IMR-90 (cell line): ENCODE measurements around the gene JMJD8. TPM values are rescaled to one million over a fixed set of nuclear protein-coding genes. Genes with fewer than 3 reads are reported as not detected.

Experiments used
- ATAC-seq: fragments of 200-7000 bp; cut with Tn5 transposase; 2 replicates; pipeline ENCODE4 v1.9.1; 2020; ENCODE audit warnings: low read depth, mild to moderate bottlenecking, moderate library complexity
- BruUV-seq: library from RNA; stranded (reverse); fragments of 400-500 nt; replicated peaks from 2 replicates; lab custom pipeline; 2021; lab: Mats Ljungman, UMichigan
- CTCF ChIA-PET: fragments of 300-600 bp; formaldehyde crosslinking; extraction: SDS; loops from one replicate; lab custom pipeline; 2021; ENCODE audit warnings: antibody characterized with exemption; lab: Yijun Ruan, JAX
- POLR2A ChIA-PET: fragments of 300-600 bp; sonication (Branson Sonifier 250); formaldehyde crosslinking; loops from one replicate; lab custom pipeline; 2022; ENCODE audit warnings: antibody characterized with exemption; ENCODE audit not compliant: unreplicated experiment; lab: Charles Lee
- DNase-seq: peaks from one replicate; pipeline ENCODE4 v3.0.0; 2013
- H2AFZ ChIP-seq: replicated peaks from 2 replicates; pipeline ENCODE3; 2013; ENCODE audit warnings: low read length, mild to moderate bottlenecking; ENCODE audit not compliant: poor library complexity
- H2AK5ac ChIP-seq: 2 replicates; pipeline ENCODE4 v1.6.1; 2013; ENCODE audit warnings: low read depth, low read length, inconsistent platforms
- H2AK9ac ChIP-seq: replicated peaks from 2 replicates; pipeline ENCODE3; 2013; ENCODE audit warnings: mild to moderate bottlenecking, low read depth, low read length, moderate library complexity; ENCODE audit not compliant: poor library complexity
- H2BK120ac ChIP-seq: 2 replicates; pipeline ENCODE4 v1.6.1; 2013; ENCODE audit warnings: low read depth, low read length, inconsistent platforms
- H2BK15ac ChIP-seq: 3 replicates; pipeline ENCODE4 v1.6.1; 2013; ENCODE audit warnings: low read depth, low read length, inconsistent platforms
- H2BK20ac ChIP-seq: 2 replicates; pipeline ENCODE4 v1.6.1; 2013; ENCODE audit warnings: low read depth, mild to moderate bottlenecking, inconsistent platforms, low read length, moderate library complexity
- H2BK5ac ChIP-seq: 2 replicates; pipeline ENCODE4 v1.6.1; 2013; ENCODE audit warnings: mild to moderate bottlenecking, low read depth, low read length, inconsistent platforms; ENCODE audit not compliant: poor library complexity, severe bottlenecking
- H3K14ac ChIP-seq: replicated peaks from 2 replicates; pipeline ENCODE4 v1.6.1; 2013; ENCODE audit warnings: low read depth, low read length, inconsistent platforms
- H3K18ac ChIP-seq: 2 replicates; pipeline ENCODE4 v1.6.1; 2013; ENCODE audit warnings: low read depth, low read length, control low read depth
- H3K23ac ChIP-seq: 2 replicates; pipeline ENCODE4 v1.6.1; 2013; ENCODE audit warnings: low read depth, low read length, inconsistent platforms
- H3K27ac ChIP-seq: 2 replicates; pipeline ENCODE4 v1.5.1; 2013; ENCODE audit warnings: mild to moderate bottlenecking, control low read depth, low read length; ENCODE audit not compliant: insufficient read depth
- H3K27me3 ChIP-seq: 2 replicates; pipeline ENCODE4 v1.6.1; 2013; ENCODE audit warnings: low read length; ENCODE audit not compliant: control insufficient read depth, insufficient read depth
- H3K36me3 ChIP-seq: 2 replicates; pipeline ENCODE4 v1.6.1; 2013; ENCODE audit warnings: low read length, mixed read lengths; ENCODE audit not compliant: control insufficient read depth, insufficient read depth
- H3K4ac ChIP-seq: 2 replicates; pipeline ENCODE4 v1.6.1; 2013; ENCODE audit warnings: low read depth, low read length, inconsistent platforms
- H3K4me1 ChIP-seq: 2 replicates; pipeline ENCODE4 v1.6.1; 2013; ENCODE audit warnings: low read length, mixed read lengths; ENCODE audit not compliant: control insufficient read depth, insufficient read depth
- H3K4me2 ChIP-seq: 2 replicates; pipeline ENCODE4 v1.6.1; 2013; ENCODE audit warnings: low read depth, mild to moderate bottlenecking, control low read depth, low read length, moderate library complexity
- H3K4me3 ChIP-seq: 2 replicates; pipeline ENCODE4 v1.5.1; 2013; ENCODE audit warnings: low read depth, mild to moderate bottlenecking, control low read depth, low read length, moderate library complexity; ENCODE audit not compliant: insufficient read depth
- H3K56ac ChIP-seq: 2 replicates; pipeline ENCODE4 v1.6.1; 2013; ENCODE audit warnings: low read length, inconsistent platforms; ENCODE audit not compliant: insufficient read depth; ENCODE audit errors: extremely low read depth
- H3K79me1 ChIP-seq, 2 experiments: 2 replicates each; pipeline ENCODE4 v1.6.1; 2013; ENCODE audit warnings: low read length in 2 of 2, inconsistent platforms in 1 of 2, low read depth in 1 of 2
- H3K9ac ChIP-seq: 2 replicates; pipeline ENCODE4 v1.6.1; 2013; ENCODE audit warnings: low read depth, low read length, control low read depth
- H3K9me1 ChIP-seq: 2 replicates; pipeline ENCODE4 v1.6.1; 2013; ENCODE audit warnings: low read length, inconsistent platforms; ENCODE audit not compliant: insufficient read depth
- H3K9me3 ChIP-seq: 2 replicates; pipeline ENCODE4 v1.6.1; 2013; ENCODE audit warnings: low read length; ENCODE audit not compliant: control insufficient read depth, insufficient read depth
- H4K20me1 ChIP-seq: 2 replicates; pipeline ENCODE4 v1.6.1; 2013; ENCODE audit warnings: low read length, inconsistent platforms; ENCODE audit not compliant: insufficient read depth
- H4K5ac ChIP-seq: 2 replicates; pipeline ENCODE4 v1.6.1; 2013; ENCODE audit warnings: mild to moderate bottlenecking, low read depth, low read length, control low read depth
- H4K8ac ChIP-seq, 2 experiments: 2 replicates each; pipeline ENCODE4 v1.6.1; 2013; ENCODE audit warnings: low read depth in 2 of 2, low read length in 2 of 2, control low read depth in 1 of 2, inconsistent platforms in 1 of 2
- H4K91ac ChIP-seq: 2 replicates; pipeline ENCODE4 v1.6.1; 2013; ENCODE audit warnings: low read depth, low read length, inconsistent platforms; ENCODE audit not compliant: insufficient read depth
- BHLHE40 ChIP-seq: fragments of 150-350 bp; IDR thresholded peaks from 2 replicates; pipeline ENCODE4 v1.6.1; 2016; ENCODE audit warnings: mild to moderate bottlenecking, low read depth, low read length
- CEBPB ChIP-seq: IDR thresholded peaks from 2 replicates; pipeline ENCODE4 v1.6.1; 2012; ENCODE audit warnings: low read depth, low read length, improper control_type of control experiment
- ELK1 ChIP-seq: fragments of 150-350 bp; IDR thresholded peaks from 2 replicates; pipeline ENCODE4 v1.6.1; 2016; ENCODE audit warnings: low read depth, mild to moderate bottlenecking, low read length, moderate library complexity, borderline replicate concordance
- MAZ ChIP-seq: IDR thresholded peaks from 2 replicates; pipeline ENCODE4 v1.6.1; 2012; ENCODE audit warnings: low read depth, mild to moderate bottlenecking, low read length, improper control_type of control experiment, moderate library complexity, borderline replicate concordance
- MXI1 ChIP-seq: IDR thresholded peaks from 2 replicates; pipeline ENCODE4 v1.6.1; 2012; ENCODE audit warnings: low read depth, mild to moderate bottlenecking, low read length, moderate library complexity, borderline replicate concordance
- NFE2L2 ChIP-seq: fragments of 150-350 bp; IDR thresholded peaks from 2 replicates; pipeline ENCODE4 v1.6.1; 2016; ENCODE audit warnings: low read depth, mild to moderate bottlenecking, low read length
- RCOR1 ChIP-seq: IDR thresholded peaks from 2 replicates; pipeline ENCODE4 v1.6.1; 2012; ENCODE audit warnings: mild to moderate bottlenecking, low read length, improper control_type of control experiment; ENCODE audit not compliant: insufficient replicate concordance
- RFX5 ChIP-seq: IDR thresholded peaks from 2 replicates; pipeline ENCODE4 v1.8.0; 2012; ENCODE audit warnings: low read depth, mild to moderate bottlenecking, low read length, moderate library complexity
- SMC3 ChIP-seq: fragments of 150-350 bp; IDR thresholded peaks from 2 replicates; pipeline ENCODE4 v1.6.1; 2016; ENCODE audit warnings: low read depth, mild to moderate bottlenecking, antibody characterized with exemption, low read length, moderate library complexity
- USF2 ChIP-seq: fragments of 150-350 bp; IDR thresholded peaks from 2 replicates; pipeline ENCODE4 v1.6.1; 2017; ENCODE audit warnings: mild to moderate bottlenecking, antibody characterized with exemption, low read length, low read depth
- WGBS, 2 experiments: methylation state at CpG; one replicate each; pipeline versions ENCODE4 v1.1.5 to v1.1.7; 2013; ENCODE audit warnings: missing lambda C conversion rate in 2 of 2; ENCODE audit not compliant: insufficient read length in 1 of 2; ENCODE audit errors: extremely low coverage in 2 of 2; 5-methylcytosine and 5-hydroxymethylcytosine counted together
- dilution Hi-C: fragments of 300-500 bp; cut with HindIII; formaldehyde crosslinking; loops from one replicate; pipeline ENCODE4 v1.14.3; 2018; ENCODE audit warnings: low sequenced_read_pairs; ENCODE audit not compliant: unreplicated experiment
- in situ Hi-C: fragments of 300-500 bp; cut with MboI; formaldehyde crosslinking; loops from 3 replicates; pipeline ENCODE4 v1.14.3; 2019; ENCODE audit warnings: low sequenced_read_pairs, inconsistent platforms, mixed read lengths
- intact Hi-C: fragments of 100-400 bp; cut with micrococcal nuclease; formaldehyde crosslinking; loops from 2 replicates; pipeline ENCODE4 v1.10.0; 2022
- polyA plus RNA-seq, 3 experiments: library from polyadenylated mRNA; depleted of rRNA; stranded (reverse); fragments of >200 nt; gene quantifications; 2 replicates each; pipeline ENCODE4 v1.2.3, GENCODE V29; 2012; ENCODE audit warnings: low replicate concordance in 1 of 3
- total RNA-seq: library from RNA; depleted of rRNA; stranded (reverse); fragments of >200 nt; gene quantifications from 2 replicates; pipeline ENCODE4 v1.2.3, GENCODE V29; 2012

The JMJD8 gene
- total and polyA plus RNA-seq, 2 of the 4 experiments (the other 2 are of a cell fraction), result 17.7 to 62.5 TPM

GRCh38 chr16:652454-653305, 31.5 kb downstream of the JMJD8 start:
- Histone ChIP-seq H3K4me3 (no peak overlapping the region), H3K36me3 (peaks cover 3% of the 10 kb centered on the region; the same call in 1 of the 2 replicates), H4K20me1 (no peaks in the 10 kb centered on the region), H3K9me1 (peaks cover 9% of the 10 kb centered on the region; the same call in 1 of the 2 replicates), H2BK20ac (no peak overlapping the region), H4K5ac (no peak overlapping the region), H3K4ac (no peak overlapping the region), H3K4me2 (no peak overlapping the region), H3K27me3 (no peaks in the 10 kb centered on the region), H3K4me1 (peaks cover 12% of the 10 kb centered on the region), H2AK9ac (no peak overlapping the region), H2AFZ (no peak overlapping the region), H2BK15ac (no peak overlapping the region), H3K56ac (no peak overlapping the region), H3K23ac (no peak overlapping the region), H3K27ac (no peak overlapping the region), H4K8ac (no peak overlapping the region), H2BK5ac (no peak overlapping the region), H3K9ac (no peak overlapping the region), H3K18ac (no peak overlapping the region), H4K91ac (no peak overlapping the region), H3K9me3 (no peaks in the 10 kb centered on the region), H3K14ac (no peak overlapping the region), H2AK5ac (no peak overlapping the region), H3K79me1 (peaks cover 10 to 24% of the 10 kb centered on the region in 2 experiments; a peak in 3 of 4 replicates), H2BK120ac (no peak overlapping the region)
- dilution Hi-C loops, result no loop called here
- TF ChIP-seq SMC3, result no peak
- TF ChIP-seq MXI1, result no peak
- no peak for TF ChIP-seq RFX5
- TF ChIP-seq CEBPB, result no peak
- TF ChIP-seq ELK1, result no peak
- no peak for TF ChIP-seq BHLHE40
- TF ChIP-seq MAZ, result no peak
- TF ChIP-seq USF2, result no peak
- no peak for TF ChIP-seq NFE2L2
- TF ChIP-seq RCOR1, result no peak
- DNase-seq (peak; percentile 13), ATAC-seq (no peak)
- 73% methylated on average over 8 of the region's 28 CpGs; no CpG with 5 or more reads in 1 of the 2 experiments for WGBS, 2 experiments
- intact Hi-C loops, result no loop called here
- BruUV-seq, result no TSS peak
- in situ Hi-C loops, result no loop called here
- CTCF ChIA-PET, result interaction anchor here (0.7 kb wide), 1 partner anchor 809 kb away, joined by 3 read pairs; no protein-coding TSS in a partner anchor
- POLR2A ChIA-PET, result no interaction called here
